AG09319 (cell line): ENCODE results near the gene TAF4.

Source experiments
- DNase-seq: peaks from one replicate; pipeline ENCODE4 v3.0.0-alpha.2; 2010; ENCODE audit warnings: low read depth; ENCODE audit errors: extremely low read depth
- TF ChIP-seq, protein P1 (sequence below): IDR thresholded peaks from 2 replicates; pipeline ENCODE4 v1.5.1; 2011; ENCODE audit warnings: low read depth, mild to moderate bottlenecking, inconsistent platforms, low read length, moderate library complexity

Gene TAF4

DNA sequence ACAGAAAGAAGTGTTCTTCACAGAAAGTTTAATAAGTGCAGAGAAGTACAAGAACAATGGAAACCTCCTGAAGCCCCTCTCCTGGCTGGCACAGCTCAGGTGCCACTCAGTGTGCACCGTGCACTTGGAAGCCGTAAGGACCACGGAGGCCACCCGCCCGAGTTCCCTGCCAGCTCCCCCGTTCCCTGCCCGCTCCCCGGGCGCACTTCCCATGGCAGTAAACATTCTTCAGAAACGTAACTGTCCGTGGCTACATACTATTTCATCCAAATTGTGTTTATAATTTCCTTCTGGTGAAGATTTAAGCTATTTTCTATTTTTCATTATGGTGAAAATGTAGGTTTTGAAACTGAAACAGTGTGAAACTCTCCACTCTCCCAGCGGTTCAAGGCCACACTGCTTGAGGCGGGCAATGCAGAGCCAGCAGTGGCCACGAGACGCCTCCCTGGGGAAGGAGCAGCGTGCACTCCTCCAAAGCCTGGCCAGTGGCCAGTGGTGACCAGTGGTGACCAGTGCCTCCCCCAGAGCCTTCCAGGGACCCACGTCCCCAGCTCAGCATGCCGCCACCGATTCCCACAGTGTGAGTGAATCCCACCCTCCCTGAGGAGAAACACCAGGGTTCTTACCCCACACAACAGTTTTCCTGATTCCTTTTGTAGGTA, 46.4 kb downstream of the TAF4 start:
- no peak for DNase-seq
- TF ChIP-seq, protein P1, sequence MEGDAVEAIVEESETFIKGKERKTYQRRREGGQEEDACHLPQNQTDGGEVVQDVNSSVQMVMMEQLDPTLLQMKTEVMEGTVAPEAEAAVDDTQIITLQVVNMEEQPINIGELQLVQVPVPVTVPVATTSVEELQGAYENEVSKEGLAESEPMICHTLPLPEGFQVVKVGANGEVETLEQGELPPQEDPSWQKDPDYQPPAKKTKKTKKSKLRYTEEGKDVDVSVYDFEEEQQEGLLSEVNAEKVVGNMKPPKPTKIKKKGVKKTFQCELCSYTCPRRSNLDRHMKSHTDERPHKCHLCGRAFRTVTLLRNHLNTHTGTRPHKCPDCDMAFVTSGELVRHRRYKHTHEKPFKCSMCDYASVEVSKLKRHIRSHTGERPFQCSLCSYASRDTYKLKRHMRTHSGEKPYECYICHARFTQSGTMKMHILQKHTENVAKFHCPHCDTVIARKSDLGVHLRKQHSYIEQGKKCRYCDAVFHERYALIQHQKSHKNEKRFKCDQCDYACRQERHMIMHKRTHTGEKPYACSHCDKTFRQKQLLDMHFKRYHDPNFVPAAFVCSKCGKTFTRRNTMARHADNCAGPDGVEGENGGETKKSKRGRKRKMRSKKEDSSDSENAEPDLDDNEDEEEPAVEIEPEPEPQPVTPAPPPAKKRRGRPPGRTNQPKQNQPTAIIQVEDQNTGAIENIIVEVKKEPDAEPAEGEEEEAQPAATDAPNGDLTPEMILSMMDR: no peak

DNA sequence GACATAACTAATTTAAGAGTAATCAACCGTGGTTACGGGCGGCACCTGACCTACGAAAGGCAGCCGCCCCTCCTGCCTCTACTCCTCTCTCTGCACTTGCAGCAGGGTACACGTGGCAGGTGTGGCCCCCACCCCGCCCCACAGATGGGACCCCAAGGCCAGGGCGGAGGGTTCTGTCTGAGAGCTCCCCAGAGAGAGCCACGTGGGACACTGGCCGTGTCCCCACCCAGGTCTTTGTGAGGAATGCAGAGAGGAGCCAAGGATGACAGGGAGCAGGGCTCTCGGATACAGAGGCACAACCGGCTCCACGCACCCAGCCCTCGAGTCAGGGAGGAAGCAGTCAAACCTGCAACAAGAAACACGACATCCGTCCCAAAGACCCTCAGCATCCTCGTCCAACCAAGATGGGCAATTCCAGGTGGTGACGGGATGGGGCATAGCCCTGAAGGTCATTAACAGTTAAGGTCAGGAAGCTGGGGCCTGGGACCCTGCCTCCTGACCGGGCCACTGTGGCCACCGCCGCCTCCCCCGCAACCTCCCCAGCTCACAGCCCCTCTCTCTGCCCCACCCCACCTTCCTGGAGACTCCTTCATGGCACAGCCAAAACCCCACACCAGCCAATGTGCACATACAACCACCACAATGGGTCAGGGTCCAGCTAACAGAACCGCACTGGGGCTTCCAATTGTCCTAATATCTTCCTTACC, 47.1 kb downstream of the TAF4 start:
- no peak for DNase-seq
- TF ChIP-seq, protein P1: no peak

DNA sequence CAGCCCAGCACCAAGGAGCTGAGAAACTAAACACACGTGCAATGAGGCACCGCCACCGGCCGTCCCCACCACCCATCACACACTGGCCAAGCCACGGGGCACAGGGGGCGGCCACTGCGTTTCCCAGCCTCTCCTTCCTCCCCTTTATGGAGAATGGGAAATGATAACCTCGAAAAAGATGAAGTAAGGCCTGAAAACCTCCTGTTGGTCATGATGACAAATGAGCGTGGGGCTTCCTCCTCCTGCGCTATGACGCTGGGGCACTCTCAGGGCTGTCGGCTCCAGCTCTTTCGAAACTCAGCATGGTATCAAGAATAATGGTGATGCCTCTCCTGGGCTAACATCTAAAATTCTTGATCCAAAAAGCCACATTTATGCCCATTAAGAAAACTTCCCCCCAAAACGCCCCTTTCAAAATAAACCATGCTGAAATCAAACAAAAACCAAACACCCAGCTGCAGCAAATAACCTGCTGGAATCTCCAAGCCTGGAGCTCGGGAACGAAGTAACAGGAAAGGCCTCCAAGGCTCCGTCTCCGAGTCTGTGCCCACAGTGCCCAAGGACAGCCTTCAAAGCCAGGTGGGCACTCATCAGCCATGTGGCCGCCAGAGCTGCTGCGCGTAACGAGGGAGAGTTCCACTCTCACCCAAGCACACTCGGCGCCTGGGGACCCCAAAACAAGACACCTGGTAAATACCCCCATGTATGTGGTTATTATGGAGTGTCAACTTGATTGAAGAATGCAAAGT, 50.0 kb downstream of the TAF4 start:
- DNase-seq: no peak
- TF ChIP-seq, protein P1: no peak

DNA sequence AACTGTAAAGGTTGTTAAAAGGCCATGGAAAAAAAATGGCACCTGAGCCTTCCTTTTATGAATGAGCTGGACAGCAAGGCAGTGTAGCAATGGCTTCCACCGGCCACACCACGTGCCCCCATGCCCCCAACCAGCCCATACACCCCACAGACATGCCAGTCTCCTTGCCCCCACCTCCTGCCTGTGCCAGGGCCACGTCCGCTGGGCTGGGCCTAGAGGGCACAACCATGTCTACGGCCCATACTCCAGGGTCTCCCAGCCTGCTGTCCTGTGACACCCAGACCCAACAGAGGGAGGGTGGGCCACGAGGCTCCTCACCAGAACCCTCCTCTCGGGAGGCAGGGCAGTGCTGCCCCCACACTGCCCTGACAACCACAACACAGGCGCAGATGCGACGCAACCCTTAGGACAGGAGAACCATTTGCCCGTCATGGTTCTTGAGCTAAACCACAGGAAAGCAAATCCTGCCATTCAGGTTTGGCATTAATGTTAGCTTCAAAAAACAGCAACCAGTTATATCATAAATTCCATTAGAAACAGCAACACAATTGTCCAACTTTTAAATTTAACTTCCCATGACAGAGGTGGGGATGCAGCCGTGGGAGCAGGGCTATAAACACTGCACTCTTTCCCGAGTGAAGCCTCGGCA, 50.7 kb downstream of the TAF4 start:
- no peak for DNase-seq
- TF ChIP-seq, protein P1: no peak

DNA sequence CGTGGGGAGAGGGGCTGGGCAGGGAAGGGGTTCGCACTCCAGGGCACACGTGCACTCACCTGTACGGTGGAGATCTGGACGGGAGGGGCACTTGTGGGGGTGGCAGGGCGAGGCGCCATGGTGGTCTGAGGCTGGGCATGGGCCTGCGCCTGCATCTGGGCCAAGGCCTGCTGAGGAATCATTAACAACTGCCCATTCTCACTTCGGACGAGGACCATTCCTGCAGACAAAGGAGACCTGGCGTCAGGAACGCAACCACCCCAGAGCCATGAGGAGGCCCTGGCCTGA, 51.2 kb downstream of the TAF4 start:
- TF ChIP-seq, protein P1: no peak
- DNase-seq: no peak

DNA sequence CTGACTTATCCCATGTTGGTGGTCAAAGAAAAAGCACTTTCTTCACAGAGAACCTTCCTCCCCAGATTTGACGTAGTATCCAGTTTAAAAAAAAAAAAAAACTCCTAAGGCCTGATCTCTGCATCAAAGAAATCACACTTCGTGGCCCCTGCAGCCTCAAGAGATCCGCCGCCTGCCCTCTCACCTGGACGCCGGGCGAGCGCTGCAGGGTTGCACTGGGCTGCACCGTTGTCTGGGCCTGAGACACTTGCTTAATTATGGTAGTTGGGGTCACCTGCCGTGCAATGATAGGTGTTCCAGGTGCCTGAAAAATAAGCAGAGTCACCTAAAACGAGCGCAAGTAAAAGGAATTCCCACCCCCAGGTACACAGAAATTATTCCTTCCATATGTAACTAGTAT, 53.0 kb downstream of the TAF4 start:
- DNase-seq: no peak
- TF ChIP-seq, protein P1: no peak
